Measurements from ENCODE around the gene TBC1D19.
"Not testable (repeated sequence)": the region's sequence is repeated elsewhere in the genome, so short reads cannot be mapped to it uniquely, and the experiment has no call there.

TBC1D19 gene

DNA sequence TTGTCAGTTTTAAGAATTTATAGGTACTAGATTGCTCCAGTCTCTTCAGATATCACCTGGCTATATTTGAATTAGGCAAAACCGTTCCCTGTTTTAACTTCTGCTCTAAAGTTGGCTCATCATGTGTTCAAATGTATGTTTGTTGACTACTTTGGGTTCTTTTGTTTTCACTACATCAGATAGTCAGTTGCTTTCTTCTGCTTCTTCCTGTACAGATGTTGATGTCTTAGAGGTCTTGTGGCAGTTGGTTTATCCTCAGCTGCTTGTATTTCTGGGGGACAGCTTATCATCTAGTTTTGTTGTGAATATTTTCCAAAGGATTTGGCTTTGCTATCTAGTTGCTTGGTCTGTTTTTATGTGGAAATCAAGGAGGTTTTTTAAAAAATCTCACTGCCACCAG lies 28.0 kb downstream of the TBC1D19 start:
- no peak for TF ChIP-seq JUND (IDR thresholded peaks at IDR 0.05; ENCODE audit: low read depth)
- DNase-seq (ENCODE audit: low read depth in 1 of 2, low spot score in 1 of 2): no peak
- in situ Hi-C loops (cut with HindIII; ENCODE audit: low pct_unique_long_range_greater_than_20kb, low sequenced_read_pairs): no loop called here

DNA sequence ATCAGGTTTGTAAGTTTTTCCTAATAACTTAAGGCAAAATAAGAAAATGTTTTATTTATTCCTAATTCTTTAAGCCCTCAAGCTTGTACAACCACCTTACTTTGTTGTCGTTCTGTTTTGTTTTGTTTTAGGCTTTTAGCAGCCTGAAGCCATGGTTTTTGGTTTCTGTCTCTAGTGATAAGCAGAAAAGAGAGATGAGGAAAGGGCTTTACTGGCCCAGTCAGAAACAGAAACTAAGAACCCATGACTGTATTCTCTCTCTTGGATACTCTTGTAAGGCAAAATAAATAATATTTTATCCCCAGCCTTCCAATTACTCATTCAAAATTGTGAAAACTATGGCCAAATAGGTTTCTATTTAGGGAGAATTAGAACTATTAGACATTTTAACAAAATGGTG lies 29.4 kb downstream of the TBC1D19 start:
- in situ Hi-C loops (cut with HindIII; ENCODE audit: low pct_unique_long_range_greater_than_20kb, low sequenced_read_pairs): no loop called here
- no peak for DNase-seq (ENCODE audit: low read depth in 1 of 2, low spot score in 1 of 2)
- TF ChIP-seq JUND (IDR thresholded peaks at IDR 0.05; ENCODE audit: low read depth): no peak

DNA sequence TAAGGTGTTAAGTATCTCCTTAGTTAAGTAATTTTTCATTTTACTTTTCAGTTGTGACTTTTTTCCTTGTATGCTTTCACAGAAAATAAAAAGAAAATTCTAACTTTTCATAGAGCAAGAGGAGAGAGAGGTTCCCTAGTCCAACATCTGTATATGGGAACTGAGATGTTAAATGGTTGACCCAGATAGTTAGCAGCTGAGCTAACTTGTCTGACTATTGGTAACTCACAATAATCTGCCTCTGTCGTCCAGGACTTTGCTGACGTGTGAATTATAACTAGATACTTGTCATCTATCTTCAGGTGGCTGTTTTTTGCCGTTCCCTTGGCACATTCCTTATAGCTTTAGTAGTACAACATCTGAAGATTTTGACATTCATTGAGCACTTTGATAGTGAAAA lies 29.9 kb downstream of the TBC1D19 start:
- in situ Hi-C loops (cut with HindIII; ENCODE audit: low pct_unique_long_range_greater_than_20kb, low sequenced_read_pairs): no loop called here
- TF ChIP-seq JUND (IDR thresholded peaks at IDR 0.05; ENCODE audit: low read depth): no peak

GRCh38 chr4:26619784-26620183 lies 35.9 kb downstream of the TBC1D19 start:
- in situ Hi-C loops (cut with HindIII; ENCODE audit: low pct_unique_long_range_greater_than_20kb, low sequenced_read_pairs): no loop called here
- DNase-seq (ENCODE audit: low read depth in 1 of 2, low spot score in 1 of 2): no peak
- no peak for TF ChIP-seq JUND (IDR thresholded peaks at IDR 0.05; ENCODE audit: low read depth)

More for the DNA sequence above, 29.9 kb downstream of the TBC1D19 start:
- DNase-seq (ENCODE audit: low read depth in 1 of 2, low spot score in 1 of 2): no peak

DNA sequence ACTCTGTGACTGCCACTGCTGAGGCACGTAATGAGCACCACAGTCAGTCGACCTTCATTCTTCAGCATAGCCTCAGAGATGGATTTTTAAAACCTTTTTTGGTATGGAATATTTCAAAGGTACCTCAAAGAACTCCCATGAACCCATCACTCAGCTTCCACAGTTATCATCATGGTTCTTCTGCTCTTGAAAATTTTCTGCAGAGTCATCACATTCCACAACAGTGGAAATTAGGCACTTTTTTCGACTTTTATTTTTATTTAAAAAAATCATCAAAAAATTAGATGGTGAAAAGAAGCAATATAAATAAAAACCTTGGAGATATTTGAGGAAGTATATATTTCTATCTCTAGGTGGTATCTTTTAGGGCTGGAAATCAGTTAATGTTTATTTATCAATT lies 37.5 kb downstream of the TBC1D19 start:
- DNase-seq (ENCODE audit: low read depth in 1 of 2, low spot score in 1 of 2): no peak
- in situ Hi-C loops (cut with HindIII; ENCODE audit: low pct_unique_long_range_greater_than_20kb, low sequenced_read_pairs): no loop called here
- no peak for TF ChIP-seq JUND (IDR thresholded peaks at IDR 0.05; ENCODE audit: low read depth)

DNA sequence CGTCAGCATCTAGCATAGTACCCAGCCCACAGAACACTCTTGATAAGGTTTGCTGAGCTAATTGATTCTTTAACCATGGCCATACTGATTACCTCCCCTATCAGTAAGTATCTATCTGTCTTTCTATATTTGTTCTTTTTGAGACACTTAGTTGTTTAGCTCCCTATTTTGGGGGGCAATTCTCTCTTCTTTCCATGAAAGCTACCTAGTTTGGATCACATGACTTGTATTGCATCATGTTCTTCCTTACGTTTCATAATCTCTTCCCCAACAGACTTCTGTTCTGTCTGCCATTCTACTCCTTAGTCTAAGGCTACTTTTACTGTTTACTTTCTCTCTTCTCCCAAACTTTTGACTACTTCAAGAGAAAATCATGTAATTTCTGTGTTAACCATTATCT lies 39.0 kb downstream of the TBC1D19 start:
- in situ Hi-C loops (cut with HindIII; ENCODE audit: low pct_unique_long_range_greater_than_20kb, low sequenced_read_pairs): no loop called here
- no peak for DNase-seq (ENCODE audit: low read depth in 1 of 2, low spot score in 1 of 2)
- TF ChIP-seq JUND (IDR thresholded peaks at IDR 0.05; ENCODE audit: low read depth): no peak

DNA sequence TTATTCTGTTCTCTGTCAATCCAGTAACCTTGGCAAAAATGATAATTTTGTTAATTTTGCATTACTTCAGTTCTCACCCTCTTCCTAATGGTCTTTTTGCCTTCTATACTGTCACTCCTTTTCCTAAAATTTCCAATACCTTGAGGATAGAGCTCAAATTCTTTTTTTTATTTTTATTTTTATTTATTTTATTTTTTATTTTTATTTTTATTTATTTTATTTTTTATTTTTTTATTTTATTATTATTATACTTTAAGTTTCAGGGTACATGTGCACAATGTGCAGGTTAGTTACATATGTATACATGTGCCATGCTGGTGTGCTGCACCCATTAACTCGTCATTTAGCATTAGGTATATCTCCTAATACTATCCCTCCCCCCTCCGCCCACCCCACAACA lies 42.8 kb downstream of the TBC1D19 start:
- DNase-seq (ENCODE audit: low read depth in 1 of 2, low spot score in 1 of 2); in situ Hi-C loops (cut with HindIII; ENCODE audit: low pct_unique_long_range_greater_than_20kb, low sequenced_read_pairs): not testable (repeated sequence)

DNA sequence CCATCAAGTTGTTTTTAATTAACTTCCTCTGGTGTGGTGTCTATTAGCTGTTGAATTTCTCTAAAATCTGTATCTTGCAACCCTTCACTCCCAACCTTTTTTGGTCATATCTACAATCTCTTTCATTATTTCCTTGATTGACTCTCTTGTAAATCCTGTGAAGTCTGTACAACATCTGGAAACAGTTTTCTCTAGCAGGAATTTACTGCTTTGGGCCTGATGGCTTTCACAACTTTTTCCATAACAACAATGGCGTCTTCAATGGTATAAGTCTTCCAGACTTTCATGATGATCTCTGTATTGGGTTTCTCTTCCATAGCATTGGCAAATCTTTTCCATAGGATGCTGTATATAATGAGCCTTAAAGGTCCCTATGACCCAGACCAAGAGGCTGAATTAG lies 49.0 kb downstream of the TBC1D19 start:
- TF ChIP-seq JUND (IDR thresholded peaks at IDR 0.05; ENCODE audit: low read depth): no peak
- no peak for DNase-seq (ENCODE audit: low read depth in 1 of 2, low spot score in 1 of 2)
- in situ Hi-C loops (cut with HindIII; ENCODE audit: low pct_unique_long_range_greater_than_20kb, low sequenced_read_pairs): no loop called here

GRCh38 chr4:26634237-26634636 lies 50.4 kb downstream of the TBC1D19 start:
- DNase-seq (ENCODE audit: low read depth in 1 of 2, low spot score in 1 of 2): no peak
- in situ Hi-C loops (cut with HindIII; ENCODE audit: low pct_unique_long_range_greater_than_20kb, low sequenced_read_pairs): no loop called here
- TF ChIP-seq JUND (IDR thresholded peaks at IDR 0.05; ENCODE audit: low read depth): no peak

GRCh38 chr4:26636458-26636857 lies 52.6 kb downstream of the TBC1D19 start:
- in situ Hi-C loops (cut with HindIII; ENCODE audit: low pct_unique_long_range_greater_than_20kb, low sequenced_read_pairs): no loop called here
- DNase-seq (ENCODE audit: low read depth in 1 of 2, low spot score in 1 of 2): no peak
- no peak for TF ChIP-seq JUND (IDR thresholded peaks at IDR 0.05; ENCODE audit: low read depth)

DNA sequence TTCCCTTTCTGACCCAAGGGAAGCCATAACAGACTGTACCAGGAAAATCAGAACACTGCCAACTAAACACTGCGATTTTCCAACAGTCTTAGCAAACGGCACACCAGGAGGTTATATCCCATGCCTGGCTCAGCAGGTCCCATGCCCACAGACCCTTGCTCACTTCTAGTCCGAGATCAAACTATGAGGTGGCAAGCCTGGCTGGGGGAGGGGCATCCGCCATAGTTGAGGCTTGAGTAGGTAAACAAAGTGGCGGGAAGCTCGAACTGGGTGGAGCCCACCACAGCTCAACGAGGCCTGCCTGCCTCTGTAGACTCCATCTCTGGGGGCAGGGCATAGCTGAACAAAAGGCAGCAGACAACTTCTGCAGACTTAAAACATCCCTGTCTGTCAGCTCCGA lies 56.8 kb downstream of the TBC1D19 start:
- DNase-seq (ENCODE audit: low read depth in 1 of 2, low spot score in 1 of 2); in situ Hi-C loops (cut with HindIII; ENCODE audit: low pct_unique_long_range_greater_than_20kb, low sequenced_read_pairs): not testable (repeated sequence)

- no peak for DNase-seq (ENCODE audit: low read depth in 1 of 2, low spot score in 1 of 2)
- TF ChIP-seq JUND (IDR thresholded peaks at IDR 0.05; ENCODE audit: low read depth): no peak
- in situ Hi-C loops (cut with HindIII; ENCODE audit: low pct_unique_long_range_greater_than_20kb, low sequenced_read_pairs): no loop called here
Measured at GRCh38 chr4:26647523-26648224, 63.8 kb downstream of the TBC1D19 start.

DNA sequence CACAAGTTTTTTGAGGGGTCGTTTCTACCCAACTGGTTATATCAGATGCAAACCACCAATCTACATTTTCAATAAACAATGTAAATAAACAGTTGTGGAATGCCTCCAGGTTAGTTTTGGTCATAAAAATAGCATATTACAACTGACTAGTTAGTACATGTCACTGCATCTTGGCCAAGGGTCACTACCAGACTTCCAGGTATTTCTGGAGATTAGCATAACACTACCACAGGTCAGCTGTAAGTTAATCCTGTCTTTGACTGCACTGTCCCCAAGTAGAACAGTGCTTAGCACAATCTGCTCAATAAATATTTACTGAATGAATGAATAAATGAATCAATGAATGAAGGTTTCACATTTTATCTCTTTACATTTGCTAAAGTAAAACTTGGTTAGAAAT lies 64.4 kb downstream of the TBC1D19 start:
- no peak for DNase-seq (ENCODE audit: low read depth in 1 of 2, low spot score in 1 of 2)
- TF ChIP-seq JUND (IDR thresholded peaks at IDR 0.05; ENCODE audit: low read depth): no peak
- in situ Hi-C loops (cut with HindIII; ENCODE audit: low pct_unique_long_range_greater_than_20kb, low sequenced_read_pairs): no loop called here

DNA sequence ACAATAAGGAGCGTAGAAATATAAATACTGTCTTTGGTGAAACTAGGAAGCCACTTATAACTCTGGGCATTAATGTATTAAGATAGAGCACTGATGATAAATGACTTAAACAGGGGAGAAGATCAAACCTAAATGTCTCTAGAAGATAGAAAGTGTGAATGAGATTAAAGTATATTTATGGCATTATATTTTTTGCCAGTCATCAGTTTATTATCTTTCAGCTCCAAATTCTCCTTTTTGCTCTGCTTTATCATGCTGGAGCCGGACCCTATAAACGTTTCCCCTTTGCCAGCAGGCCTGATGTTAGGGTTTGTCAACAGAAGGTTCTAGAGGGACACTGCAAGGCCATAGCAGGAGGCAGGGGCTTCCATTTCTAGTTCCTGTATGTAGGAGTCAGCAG lies 76.4 kb downstream of the TBC1D19 start:
- no peak for TF ChIP-seq JUND (IDR thresholded peaks at IDR 0.05; ENCODE audit: low read depth)
- DNase-seq (ENCODE audit: low read depth in 1 of 2, low spot score in 1 of 2): no peak
- in situ Hi-C loops (cut with HindIII; ENCODE audit: low pct_unique_long_range_greater_than_20kb, low sequenced_read_pairs): no loop called here

Data from T47D (cell line).